B cell (primary cell): Measurements from ENCODE around the gene TTC23.

Experiments
- EZH2 ChIP-seq: IDR thresholded peaks from 2 replicates; pipeline ENCODE4 v1.6.1; 2012; ENCODE audit warnings: borderline replicate concordance, low read depth, mild to moderate bottlenecking, moderate library complexity, low read length; ENCODE audit not compliant: insufficient read depth, poor library complexity, severe bottlenecking
- TF ChIP-seq, protein P1 (sequence below): fragments of 200-600 bp; IDR thresholded peaks from one replicate; pipeline ENCODE4 v1.8.0; 2022; ENCODE audit warnings: antibody characterized with exemption, mild to moderate bottlenecking

DNA sequence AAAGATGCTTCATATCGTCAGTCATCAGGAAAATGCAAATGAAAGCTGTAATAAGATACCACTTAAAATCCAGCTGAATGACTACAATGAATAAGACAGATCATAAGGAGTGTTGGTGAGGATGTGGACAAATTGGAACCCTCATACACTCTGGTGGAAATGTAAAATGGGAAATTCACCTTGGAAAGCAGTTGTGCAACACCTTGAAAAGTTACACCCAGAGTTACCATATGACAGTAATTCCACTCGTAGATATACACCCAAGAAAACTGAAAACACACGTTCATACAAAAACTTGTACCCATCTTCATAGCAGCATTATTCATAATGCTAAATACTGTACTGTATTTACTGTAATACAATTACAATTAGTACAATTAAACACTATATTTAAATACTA is 2.3 kb downstream of the TTC23 start:
- TF ChIP-seq, protein P1, sequence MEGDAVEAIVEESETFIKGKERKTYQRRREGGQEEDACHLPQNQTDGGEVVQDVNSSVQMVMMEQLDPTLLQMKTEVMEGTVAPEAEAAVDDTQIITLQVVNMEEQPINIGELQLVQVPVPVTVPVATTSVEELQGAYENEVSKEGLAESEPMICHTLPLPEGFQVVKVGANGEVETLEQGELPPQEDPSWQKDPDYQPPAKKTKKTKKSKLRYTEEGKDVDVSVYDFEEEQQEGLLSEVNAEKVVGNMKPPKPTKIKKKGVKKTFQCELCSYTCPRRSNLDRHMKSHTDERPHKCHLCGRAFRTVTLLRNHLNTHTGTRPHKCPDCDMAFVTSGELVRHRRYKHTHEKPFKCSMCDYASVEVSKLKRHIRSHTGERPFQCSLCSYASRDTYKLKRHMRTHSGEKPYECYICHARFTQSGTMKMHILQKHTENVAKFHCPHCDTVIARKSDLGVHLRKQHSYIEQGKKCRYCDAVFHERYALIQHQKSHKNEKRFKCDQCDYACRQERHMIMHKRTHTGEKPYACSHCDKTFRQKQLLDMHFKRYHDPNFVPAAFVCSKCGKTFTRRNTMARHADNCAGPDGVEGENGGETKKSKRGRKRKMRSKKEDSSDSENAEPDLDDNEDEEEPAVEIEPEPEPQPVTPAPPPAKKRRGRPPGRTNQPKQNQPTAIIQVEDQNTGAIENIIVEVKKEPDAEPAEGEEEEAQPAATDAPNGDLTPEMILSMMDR = no peak
- TF ChIP-seq EZH2 = no peak
